GM18502 (cell line): ENCODE data around the gene MTHFD1L.

ENCODE experiments used
- ATAC-seq: cut with Tn5 transposase; IDR thresholded peaks from one replicate; pipeline ENCODE4 v1.9.1; 2021; ENCODE audit warnings: mild to moderate bottlenecking; ENCODE audit not compliant: unreplicated experiment, poor library complexity

MTHFD1L gene

GRCh38 chr6:150863213-150863928, 2.1 kb upstream of the MTHFD1L start:
- no peak for ATAC-seq

- no peak for ATAC-seq
Observed at GRCh38 chr6:150865043-150865405, 478 bp upstream of the MTHFD1L start.

- ATAC-seq: peak; percentile 82
Observed at GRCh38 chr6:150866147-150866990, 867 bp downstream of the MTHFD1L start.

- no peak for ATAC-seq
Observed at GRCh38 chr6:150866991-150867501, 1.5 kb downstream of the MTHFD1L start.

- no peak for ATAC-seq
Observed at GRCh38 chr6:150868759-150869158, 3.3 kb downstream of the MTHFD1L start.

GRCh38 chr6:150874179-150874578, 8.7 kb downstream of the MTHFD1L start:
- ATAC-seq: no peak

- ATAC-seq: no peak
Observed at GRCh38 chr6:150875841-150876240, 10.3 kb downstream of the MTHFD1L start.

- ATAC-seq: no peak
Observed at GRCh38 chr6:150876598-150876997, 11.1 kb downstream of the MTHFD1L start.

- ATAC-seq: no peak
Observed at GRCh38 chr6:150877928-150878327, 12.4 kb downstream of the MTHFD1L start.

GRCh38 chr6:150878347-150879213, 13.1 kb downstream of the MTHFD1L start:
- no peak for ATAC-seq

- no peak for ATAC-seq
Observed at GRCh38 chr6:150880336-150880735, 14.8 kb downstream of the MTHFD1L start.

- no peak for ATAC-seq
Observed at GRCh38 chr6:150881911-150882481, 16.5 kb downstream of the MTHFD1L start.

GRCh38 chr6:150883521-150883920, 18.0 kb downstream of the MTHFD1L start:
- ATAC-seq: no peak

GRCh38 chr6:150886155-150886554, 20.7 kb downstream of the MTHFD1L start:
- no peak for ATAC-seq

GRCh38 chr6:150887978-150888563, 22.6 kb downstream of the MTHFD1L start:
- ATAC-seq: no peak

- ATAC-seq: no peak
Observed at GRCh38 chr6:150890346-150890745, 24.8 kb downstream of the MTHFD1L start.

- peak; percentile 56 for ATAC-seq
Observed at GRCh38 chr6:150891888-150892485, 26.5 kb downstream of the MTHFD1L start.

GRCh38 chr6:150894191-150894744, 28.8 kb downstream of the MTHFD1L start:
- ATAC-seq: no peak

GRCh38 chr6:150894935-150895552, 29.5 kb downstream of the MTHFD1L start:
- ATAC-seq: peak; percentile 65
